ENCODE data around the gene PPP1R13B. TPM values are rescaled to one million over a fixed set of nuclear protein-coding genes. Genes with fewer than 3 reads are reported as not detected.
"Not testable (repeated sequence)": the region's sequence is repeated elsewhere in the genome, so short reads cannot be mapped to it uniquely, and the experiment has no call there.

The PPP1R13B gene
- total RNA-seq, 1 donor from 2014 or later: 14.1 TPM

DNA sequence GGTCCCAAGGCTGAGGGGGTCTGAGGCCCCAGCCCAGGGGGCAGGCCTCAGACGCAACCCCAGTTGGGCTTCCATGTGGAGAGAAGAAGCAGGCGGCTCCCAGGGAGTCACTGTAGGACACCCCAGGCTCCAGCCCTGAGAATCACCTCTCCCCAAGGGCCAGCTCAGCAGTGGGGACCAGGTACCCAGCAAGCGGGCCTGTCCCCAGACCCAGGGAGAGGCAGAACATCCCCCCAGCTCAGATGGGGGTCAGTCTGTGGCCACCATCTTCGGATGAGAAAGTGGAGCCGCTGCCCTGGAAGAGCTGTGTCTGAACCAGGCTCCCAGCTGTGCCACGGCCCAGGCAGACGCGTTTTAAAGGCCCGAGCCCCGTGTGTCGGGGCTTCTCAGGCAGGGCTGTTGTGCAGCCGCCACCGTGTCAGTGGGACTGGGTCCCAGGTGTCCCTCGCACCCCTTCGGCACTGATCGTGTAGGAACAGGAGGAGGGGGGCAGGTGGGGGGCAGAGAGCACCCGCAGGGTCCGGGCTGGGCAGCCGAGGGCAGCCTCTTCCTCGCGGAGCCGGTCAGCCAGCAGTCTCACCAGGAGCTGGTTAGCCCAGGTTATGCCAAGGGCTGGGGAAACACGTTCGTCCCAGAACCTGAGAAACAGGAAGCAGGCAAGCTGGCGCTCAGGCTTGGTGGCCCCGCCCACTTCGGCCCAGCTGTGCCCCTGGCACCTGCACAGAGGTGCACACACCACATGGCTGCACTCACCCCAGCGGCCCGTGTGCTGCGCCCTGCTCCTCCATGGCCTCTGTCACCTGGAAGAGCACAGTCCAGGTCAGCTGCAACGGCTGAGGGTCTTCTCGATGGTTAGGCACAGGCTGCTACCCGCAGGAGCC lies 148.8 kb downstream of the PPP1R13B start:
- DNase-seq: no peak

DNA sequence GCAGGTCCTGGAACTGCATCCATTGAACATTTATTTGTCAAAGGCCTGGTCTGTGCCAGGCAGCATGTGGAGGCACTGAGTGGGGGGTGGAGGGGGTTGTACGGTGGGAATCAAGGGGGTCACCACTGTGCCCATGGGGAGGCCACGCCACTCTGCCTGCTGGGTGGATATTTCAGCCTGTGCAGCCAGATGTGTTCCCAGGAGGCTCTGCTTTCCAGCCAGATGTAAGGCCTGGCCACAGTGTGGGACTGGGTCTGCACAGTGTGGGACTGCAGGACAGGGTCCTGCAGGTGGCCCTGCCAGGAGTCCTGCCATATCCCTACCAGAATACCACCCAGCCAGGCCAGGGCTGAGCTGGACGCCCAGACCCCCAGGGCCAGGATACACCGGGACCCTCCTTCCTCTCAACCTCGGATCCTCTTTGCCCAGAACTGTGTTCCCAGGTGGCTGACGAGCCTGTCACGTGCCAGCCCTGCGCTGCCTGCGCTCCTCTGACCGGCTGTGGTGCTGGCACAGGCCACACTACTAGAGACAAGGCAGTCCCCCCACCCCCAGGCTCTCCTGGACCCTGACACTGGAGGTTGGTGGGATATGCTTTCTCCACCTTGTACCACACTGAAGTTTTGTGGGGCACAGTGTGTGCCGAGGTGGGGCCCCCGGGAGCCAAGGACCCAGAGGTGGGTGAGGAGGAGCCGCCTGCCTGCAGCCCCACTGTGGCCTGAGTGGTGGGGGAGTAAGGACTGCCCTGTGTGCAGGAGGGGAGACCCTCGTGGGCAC lies 149.6 kb downstream of the PPP1R13B start:
- DNase-seq: no peak

DNA sequence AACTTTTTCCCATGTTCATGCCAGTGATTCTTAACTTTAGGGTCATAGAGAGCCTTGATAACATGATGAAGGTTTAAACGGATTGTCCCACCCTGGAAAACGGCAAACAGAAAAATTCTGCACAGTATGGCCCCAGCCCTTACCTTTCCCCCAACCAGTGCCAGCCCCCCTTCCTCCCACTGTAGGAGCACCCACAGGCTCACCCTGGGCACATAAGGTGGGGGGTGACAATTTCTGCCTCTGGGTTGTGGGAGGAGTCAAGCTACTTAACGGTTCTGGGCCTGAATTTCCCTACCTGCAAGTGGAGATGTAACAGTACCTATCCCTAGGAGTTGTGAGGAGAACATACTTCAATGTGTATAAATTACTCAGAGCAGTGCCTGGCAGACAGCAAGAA lies 150.2 kb downstream of the PPP1R13B start:
- DNase-seq: no peak

DNA sequence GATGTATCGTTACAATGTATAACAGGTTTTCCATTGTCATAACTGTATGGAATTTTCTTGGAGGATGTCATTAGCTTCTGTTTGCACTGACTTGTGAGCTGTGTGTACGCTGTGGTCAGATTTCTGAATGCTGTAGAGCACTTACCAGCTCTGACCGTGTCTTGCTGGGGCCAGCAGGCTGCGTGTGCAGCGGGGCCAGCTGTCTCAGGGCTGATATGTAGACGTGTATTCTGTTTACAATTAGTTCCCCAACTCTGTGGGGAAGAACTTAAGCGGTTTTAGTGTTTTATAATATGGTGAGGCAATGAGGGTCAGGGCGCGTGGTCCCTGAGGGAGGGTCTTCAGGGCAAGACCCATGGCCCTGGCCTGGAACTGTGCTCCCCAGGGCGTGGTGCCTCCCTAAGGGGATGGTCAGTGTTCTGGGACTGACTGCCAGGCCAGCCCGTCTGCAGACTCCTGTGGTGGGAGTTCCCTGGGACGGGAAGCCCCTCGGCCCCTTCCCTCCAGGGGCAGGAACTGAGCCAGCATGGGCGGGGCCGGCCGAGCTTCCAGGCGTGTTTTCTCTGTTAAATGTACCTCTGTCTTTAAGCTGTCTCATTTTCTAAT lies 150.8 kb downstream of the PPP1R13B start:
- DNase-seq: peak; percentile 86

DNA sequence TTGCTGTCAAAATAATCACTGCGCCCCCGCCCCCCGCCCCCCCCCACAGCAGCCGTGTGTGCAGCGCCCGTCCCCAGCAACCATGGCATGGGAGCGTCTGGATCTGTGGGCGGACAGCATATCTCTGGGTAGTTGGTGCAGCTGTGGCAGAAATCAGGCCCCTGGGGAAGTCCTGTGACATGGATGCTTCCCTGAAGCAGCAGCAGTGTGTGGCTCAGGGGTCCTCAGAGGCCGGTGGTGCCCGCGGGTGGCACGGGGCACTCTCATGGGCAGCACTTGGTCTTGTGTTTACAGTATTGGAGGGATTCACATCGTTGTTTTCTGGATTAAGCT lies 151.3 kb downstream of the PPP1R13B start:
- DNase-seq: peak; percentile 80

DNA sequence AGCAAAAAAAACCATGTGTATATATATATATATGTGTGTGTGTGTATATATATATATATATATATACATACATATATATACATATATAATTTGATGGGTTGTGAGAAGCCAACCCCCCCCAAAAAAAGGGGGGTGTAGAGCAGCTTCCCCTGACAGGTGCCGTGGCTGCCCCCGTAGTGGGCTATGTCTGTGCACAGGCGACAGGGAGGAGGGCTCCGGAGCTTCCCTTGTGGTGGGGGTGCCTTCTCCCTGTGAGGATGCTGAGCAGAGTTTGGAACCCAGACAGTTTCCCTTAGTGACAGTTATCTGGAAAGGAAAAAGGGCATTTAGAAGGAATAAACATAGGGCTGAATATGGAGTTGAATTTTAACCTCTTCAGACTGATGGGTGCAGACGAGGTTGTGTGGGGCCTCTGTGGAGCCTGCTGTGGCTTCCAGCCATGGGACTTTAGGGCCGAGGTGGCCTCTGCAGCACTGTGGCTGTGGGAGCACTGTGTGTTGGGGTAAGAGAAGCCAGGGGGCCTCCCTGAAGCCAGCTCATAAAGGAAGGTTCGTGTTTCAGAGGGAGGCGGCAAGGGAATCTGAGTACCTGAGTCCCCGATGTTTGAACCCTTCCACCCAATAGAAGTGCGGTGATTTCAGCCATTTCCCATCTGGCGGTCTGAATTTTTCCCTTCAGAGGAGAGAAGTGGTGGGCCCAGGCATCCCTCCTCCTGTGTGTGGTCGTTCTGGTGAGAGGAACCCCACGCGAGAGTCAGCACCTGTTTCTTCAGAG lies 151.9 kb downstream of the PPP1R13B start:
- no peak for DNase-seq

DNA sequence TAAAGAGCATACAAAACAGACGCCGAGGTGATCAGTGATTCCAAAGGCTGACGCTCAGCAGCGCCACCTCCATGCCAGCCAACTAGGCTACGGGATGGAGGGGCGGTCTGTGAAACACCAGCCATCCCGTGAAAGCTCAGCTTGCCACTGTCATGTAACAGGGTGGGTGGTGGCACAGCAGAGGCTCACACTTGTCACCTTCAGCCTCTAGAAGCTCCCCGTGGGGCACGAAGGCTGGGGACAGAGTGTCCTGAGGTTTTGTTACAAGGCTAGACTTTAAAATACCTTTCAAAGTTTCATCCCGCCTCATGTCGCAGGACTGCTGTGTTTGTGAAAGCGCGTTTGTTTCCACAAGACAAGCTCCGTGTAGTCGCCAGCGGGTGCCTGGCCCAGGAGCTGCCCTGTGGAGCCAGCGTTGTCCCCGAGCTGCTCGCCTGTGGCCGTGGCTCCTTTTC lies 152.8 kb downstream of the PPP1R13B start:
- DNase-seq: no peak

DNA sequence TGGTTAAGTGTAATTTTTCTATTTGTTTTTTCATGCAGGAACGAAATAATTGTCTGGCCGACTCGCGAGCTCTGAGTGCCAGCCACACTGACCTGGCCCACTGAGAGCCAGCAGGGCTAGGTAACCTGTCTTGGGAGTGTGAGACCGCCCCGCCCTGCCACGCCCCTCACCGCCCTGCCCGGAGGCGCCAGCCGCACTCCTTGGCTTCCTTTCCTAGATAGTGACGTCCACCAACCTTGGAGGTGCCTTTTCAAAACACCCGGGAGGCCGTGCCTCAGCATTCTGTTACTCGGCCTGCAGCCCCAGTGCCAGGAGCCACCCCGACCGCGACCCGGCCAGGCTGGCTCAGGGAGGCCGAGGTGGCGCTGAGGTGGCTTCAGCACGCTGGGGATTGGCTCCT lies 153.9 kb downstream of the PPP1R13B start:
- DNase-seq: no peak

DNA sequence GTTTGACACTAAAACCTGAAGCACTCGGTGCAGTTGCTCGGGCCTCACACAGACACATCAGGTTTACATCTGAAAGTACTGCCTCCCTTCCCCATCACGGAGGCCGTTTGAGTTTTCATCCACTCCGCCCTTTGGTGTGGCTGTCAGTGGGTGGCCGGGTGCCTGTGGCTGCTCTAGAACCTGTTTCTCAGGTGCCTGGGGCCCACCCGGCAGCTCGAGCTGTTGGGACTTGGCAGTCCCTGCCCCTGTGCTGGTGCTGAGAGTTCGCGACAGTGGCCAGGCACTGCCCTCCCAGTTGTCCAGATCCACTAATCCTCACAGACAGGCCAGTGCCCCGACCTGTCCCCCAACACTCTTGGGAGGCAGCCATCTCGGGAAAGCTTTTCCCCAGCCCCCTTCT lies 154.5 kb downstream of the PPP1R13B start:
- no peak for DNase-seq

DNA sequence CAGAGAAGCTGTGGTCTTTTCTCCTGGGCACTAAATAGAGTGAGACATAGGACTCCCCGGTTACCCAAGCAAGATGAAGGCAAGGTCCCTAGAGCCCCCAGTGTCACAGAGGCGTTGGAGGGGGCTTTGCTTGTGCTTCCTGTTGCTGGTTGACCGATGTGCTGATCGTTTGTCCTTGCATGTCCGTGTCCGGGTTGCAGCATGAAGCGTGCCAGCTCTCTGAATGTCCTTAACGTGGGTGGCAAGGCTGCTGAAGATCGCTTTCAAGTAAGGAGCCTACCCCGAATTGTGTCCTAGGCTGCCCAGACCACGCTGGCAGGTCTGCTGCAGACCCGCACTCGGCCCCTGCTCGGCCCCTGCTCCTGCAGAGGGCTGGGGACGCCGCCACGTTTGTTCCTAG lies 155.2 kb downstream of the PPP1R13B start:
- no peak for DNase-seq

DNA sequence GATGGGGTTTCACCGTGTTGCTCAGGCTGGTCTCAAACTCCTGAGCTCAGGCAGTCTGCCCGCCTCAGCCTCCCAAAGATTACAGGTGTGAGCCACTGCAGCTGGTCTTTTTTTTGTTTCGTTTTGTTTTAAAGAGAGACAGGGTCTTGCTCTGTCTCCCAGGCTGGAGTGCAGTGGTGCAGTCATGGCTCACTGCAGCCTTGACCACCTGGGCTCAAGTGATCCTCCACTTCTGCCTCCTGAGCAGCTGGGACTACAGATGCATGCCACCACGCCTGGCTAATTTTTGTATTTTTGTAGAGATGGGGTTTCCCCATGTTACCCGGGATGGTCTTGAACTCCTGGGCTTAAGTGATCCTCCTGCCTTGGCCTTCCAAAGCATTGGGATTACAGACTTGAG lies 155.7 kb downstream of the PPP1R13B start:
- not testable (repeated sequence) for DNase-seq

DNA sequence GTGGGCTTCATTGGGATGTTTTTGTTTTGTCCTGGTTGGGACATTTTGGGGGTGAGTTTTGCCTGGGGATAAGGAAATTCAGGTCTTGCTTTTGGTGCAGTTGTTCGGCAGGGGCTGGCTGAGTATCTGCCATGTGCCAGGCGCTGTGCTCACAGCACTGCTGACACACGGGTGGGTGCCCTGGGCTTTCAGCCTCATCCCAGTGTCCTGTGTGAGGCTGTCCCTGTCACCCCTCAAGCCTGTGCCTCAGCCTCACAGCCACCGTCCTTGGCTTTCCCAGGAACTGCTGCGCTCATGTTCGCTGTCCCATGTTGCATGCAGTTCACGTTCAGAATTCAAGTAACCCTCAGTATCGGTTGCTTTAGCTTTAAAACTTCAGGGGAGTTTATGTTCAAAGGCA lies 157.0 kb downstream of the PPP1R13B start:
- no peak for DNase-seq

DNA sequence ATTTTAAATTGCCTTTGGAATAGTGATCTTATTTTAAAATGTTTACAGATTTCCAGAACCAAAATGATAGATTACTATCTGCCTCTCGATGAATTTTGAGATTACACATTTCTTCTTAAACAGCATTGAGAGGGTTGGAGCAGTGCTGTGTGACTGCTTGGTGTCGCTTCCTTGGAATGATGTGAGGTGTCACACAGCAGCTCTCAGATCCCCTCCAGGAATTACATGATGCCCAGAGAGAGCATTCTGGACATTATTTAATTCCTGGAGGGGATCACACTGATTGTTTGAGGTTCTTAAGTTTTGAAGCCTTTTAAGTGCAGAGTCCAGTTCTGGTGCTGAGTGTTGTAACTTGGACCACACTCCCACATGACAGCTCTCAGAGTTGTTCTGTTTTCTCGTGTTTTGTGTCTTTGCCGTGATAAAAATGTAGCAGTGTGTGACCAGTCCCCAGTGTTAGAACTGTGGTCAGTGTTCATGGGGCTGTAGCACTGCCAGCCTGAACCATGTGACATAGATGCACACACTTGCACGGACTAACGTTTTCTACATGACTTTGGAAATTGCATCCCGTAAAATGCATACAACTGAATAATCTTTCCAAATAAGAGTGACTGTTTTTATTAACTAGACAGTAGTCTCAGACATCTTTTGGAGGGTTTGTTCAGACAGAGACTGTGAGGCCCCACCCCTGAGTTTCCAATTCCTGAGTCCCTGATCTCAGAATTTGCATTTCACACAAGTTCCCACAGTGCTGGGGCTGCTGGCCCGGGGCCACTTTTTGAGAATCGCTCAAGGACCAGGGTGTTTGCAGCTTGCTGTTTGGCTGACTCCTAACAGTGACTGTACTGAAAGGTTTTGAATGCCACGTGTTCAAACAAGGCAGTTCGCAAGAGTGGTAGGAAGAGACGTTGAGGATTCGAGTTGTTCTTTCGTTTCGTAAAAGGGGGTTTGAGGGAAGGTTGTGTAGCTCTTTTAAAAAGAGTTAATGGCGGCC lies 158.2 kb downstream of the PPP1R13B start:
- DNase-seq: peak; percentile 83

DNA sequence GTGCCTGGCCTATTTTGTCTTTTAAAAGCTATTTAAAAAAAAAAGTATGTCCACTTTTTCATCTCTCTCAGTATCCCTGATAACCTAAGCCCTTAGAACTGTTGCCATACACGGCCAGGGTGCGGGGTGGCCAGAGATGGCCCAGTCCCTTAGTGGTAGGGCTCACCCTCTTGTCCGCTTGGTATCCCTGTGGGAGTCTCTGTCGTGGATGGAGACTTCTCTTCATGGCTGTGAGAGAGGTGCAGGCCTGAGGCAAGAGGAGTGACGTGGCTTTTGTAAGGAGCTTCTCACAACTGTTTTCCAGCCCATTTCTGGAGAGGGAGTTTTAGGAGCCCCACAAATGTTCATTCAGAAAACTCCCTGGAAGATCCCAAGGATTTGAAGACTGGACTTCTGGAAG lies 158.9 kb downstream of the PPP1R13B start:
- no peak for DNase-seq

DNA sequence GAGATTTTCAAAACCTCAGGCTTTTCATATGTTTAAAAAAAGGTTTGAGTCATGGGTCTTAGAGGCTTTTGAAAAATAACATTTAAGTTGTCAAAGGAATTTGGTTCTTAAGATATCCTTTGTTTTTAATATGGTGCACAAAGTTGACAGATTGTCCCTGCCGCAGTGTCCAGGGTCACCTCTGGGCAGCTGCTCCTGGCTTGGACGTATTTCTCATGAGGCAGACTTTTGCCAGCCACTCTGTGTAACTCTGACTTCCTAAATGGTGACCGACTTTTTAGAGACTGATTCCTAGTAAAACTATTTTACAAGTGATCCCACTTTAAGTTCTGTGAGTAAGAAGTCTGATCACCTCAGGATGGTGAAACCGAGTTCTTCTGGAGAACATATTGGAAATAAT lies 159.7 kb downstream of the PPP1R13B start:
- no peak for DNase-seq

DNA sequence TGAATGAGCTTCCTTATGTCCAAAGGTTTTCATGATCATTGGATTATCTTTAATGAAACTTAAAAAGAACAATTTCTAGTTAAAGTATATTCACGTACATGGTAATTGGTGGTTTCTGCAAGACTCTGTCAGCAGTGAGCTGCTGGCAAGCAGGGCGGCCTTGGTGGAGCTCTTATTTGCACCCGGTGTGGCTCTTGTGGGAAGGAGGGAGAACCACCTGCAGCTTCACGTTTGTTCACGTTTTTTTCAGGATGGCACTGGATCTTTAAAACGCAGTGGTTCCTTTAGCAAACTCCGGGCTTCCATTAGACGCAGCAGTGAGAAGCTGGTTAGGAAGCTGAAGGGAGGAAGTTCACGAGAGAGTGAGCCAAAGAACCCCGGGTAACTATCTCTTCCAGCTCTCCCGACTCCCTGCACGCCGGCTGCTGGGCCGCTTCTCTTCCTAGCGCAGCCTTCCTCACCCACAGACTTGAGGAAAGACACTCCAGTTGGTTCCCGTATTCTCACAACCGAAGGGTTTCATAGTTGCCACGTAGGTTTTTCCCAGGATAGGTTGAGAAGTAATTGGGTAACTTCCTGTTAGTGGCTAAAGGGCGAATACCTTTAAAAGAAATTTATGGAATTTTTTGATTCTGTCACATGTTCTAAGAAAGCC lies 160.4 kb downstream of the PPP1R13B start:
- no peak for DNase-seq

DNA sequence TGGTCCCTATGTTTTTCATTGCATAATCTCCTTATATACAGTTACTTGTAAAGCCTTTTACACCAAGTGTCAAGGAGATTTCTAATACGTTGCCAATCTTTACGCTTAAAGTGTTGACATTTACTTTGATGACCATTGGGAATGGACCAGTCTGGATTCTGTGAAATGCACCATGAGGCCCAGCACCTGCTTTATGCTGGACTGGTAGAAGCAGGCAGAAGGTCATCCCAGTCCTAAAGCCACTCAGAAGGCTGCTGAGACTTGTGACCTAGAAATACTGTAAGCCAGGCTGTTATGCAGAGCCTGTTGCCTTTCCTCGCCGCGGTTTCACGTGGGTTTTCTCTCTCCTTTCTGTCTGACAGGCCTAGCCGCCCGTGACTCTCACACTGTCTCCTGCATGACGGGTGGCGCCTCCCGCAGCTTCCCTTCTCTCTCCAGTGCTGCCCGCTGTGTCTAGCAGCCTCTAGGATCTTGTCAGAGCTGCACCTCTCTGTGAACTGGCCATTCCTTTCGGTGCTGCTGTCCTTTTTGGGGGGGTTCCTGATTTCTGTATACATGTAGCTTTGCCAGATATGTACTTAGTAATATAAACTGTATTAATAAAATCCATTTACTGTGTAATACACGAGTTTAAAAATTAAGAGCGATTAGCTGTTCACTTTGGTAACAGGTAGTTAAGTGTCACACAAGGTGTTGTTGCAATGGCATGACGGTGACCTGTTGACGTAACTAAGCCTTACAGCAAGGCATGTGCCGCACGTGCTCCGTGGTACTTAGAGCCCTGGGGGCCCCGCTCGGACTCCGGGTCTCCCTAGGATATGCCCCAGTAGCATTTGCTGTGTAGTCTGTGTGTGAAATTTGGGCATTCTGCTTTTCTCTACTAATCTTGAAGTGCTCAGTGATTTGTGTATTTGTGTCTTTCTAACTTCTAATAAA lies 161.8 kb downstream of the PPP1R13B start:
- DNase-seq: no peak

DNA sequence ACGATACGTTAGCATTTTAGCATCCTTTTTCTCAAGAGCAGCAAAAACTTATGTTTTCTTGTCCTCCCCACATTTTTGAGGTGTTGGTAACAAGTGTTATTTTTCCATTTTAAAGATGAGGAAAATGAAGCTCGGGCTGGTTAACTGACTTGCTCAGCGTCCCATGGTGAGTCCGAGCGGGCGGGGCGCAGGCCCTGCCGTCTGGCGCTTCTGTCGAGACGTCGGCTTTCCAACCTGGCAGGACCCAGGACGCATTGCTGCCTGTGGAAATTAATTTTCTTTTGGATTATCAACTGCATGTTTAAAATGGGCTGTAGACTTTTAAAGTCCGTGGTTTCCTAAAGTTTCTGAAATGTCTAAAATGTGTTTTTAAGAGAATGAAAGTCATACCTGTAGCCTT lies 162.5 kb downstream of the PPP1R13B start:
- DNase-seq: no peak

DNA sequence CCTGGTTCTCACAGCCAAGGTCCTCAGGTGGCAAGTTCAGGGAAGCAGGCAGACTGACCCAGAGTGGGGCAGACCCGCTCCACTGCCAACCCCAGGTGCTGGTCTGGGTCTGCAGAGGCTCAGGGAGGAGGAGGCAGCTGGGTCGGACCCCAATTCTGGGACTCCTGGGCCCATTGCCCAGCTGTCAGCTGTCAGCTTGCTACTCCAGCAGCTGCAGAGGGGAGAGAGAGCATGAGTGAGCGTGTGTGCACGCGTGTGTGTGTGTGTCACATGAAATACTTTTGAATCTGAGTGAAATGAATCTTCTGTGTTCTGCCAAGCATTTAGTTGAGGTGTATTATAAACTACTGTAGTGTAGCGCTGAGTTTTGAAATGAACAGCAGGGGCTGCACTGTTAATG lies 162.9 kb downstream of the PPP1R13B start:
- DNase-seq: peak; percentile 92

All from tongue (tissue), 2 donors.